A673 (cell line): Measurements from ENCODE around the gene KRT2. TPM values are rescaled to one million over a fixed set of nuclear protein-coding genes. Genes with fewer than 3 reads are reported as not detected.

Experiments
- BruUV-seq: library from RNA; stranded (reverse); fragments of 400-500 nt; replicated peaks from 2 replicates; lab custom pipeline; 2021; lab: Mats Ljungman, UMichigan
- CTCF ChIA-PET: fragments of 300-600 bp; sonication (Branson Sonifier 250); formaldehyde crosslinking; loops from one replicate; lab custom pipeline; 2022; ENCODE audit warnings: antibody characterized with exemption; lab: Charles Lee
- POLR2A ChIA-PET: fragments of 300-600 bp; sonication (Branson Sonifier 250); formaldehyde crosslinking; loops from one replicate; lab custom pipeline; 2022; ENCODE audit warnings: antibody characterized with exemption; ENCODE audit not compliant: low non-redundant PET; lab: Charles Lee
- DNase-seq: peaks from one replicate; pipeline ENCODE4 v3.0.0-alpha.2; 2015; ENCODE audit warnings: low spot score
- H3K27ac ChIP-seq: fragments of 200-600 bp; sonication (generic); 2 replicates; pipeline ENCODE4 v1.5.1; 2016; ENCODE audit warnings: mixed run types, low read depth, mild to moderate bottlenecking, mixed read lengths, antibody characterized with exemption, low read length; ENCODE audit not compliant: poor library complexity, severe bottlenecking
- H3K27me3 ChIP-seq: fragments of 200-600 bp; sonication (generic); replicated peaks from 2 replicates; pipeline ENCODE4 v1.6.1; 2017; ENCODE audit warnings: mixed run types, low read depth, mild to moderate bottlenecking, mixed read lengths, antibody characterized with exemption, low read length; ENCODE audit not compliant: insufficient read depth, poor library complexity
- H3K36me3 ChIP-seq: fragments of 200-600 bp; sonication (generic); 2 replicates; pipeline ENCODE4 v1.6.1; 2016; ENCODE audit warnings: mixed run types, mild to moderate bottlenecking, mixed read lengths, antibody characterized with exemption, low read length; ENCODE audit not compliant: insufficient read depth, poor library complexity, severe bottlenecking
- H3K4me1 ChIP-seq: fragments of 200-600 bp; sonication (generic); 2 replicates; pipeline ENCODE4 v1.6.1; 2017; ENCODE audit warnings: mixed run types, mild to moderate bottlenecking, mixed read lengths, antibody characterized with exemption, low read length; ENCODE audit not compliant: insufficient read depth, poor library complexity, severe bottlenecking
- H3K4me3 ChIP-seq: fragments of 200-600 bp; sonication (generic); 2 replicates; pipeline ENCODE4 v1.5.1; 2016; ENCODE audit warnings: low read depth, mixed run types, mild to moderate bottlenecking, mixed read lengths, low read length; ENCODE audit not compliant: poor library complexity, severe bottlenecking
- H3K9me3 ChIP-seq: fragments of 200-600 bp; sonication (generic); 2 replicates; pipeline ENCODE4 v1.6.1; 2016; ENCODE audit warnings: mixed run types, low read depth, mild to moderate bottlenecking, mixed read lengths, antibody characterized with exemption, low read length; ENCODE audit not compliant: poor library complexity, severe bottlenecking
- EZH2 ChIP-seq: fragments of 200-600 bp; sonication (generic); IDR thresholded peaks from 2 replicates; pipeline ENCODE4 v1.6.1; 2017; ENCODE audit warnings: borderline replicate concordance, low read depth, mild to moderate bottlenecking, mixed read lengths, antibody characterized with exemption, low read length; ENCODE audit not compliant: poor library complexity, severe bottlenecking
- intact Hi-C: fragments of 100-400 bp; cut with micrococcal nuclease; formaldehyde crosslinking; loops from one replicate; pipeline ENCODE4 v1.10.0; 2022; ENCODE audit not compliant: unreplicated experiment
- total RNA-seq: library from RNA; stranded (reverse); gene quantifications from 2 replicates; pipeline ENCODE4 v1.2.3, GENCODE V29; 2021
- TF ChIP-seq, protein P1 (sequence below): fragments of 300-800, 200-600 bp; sonication (generic); conservative IDR thresholded peaks from 2 replicates; pipeline ENCODE4 v1.5.1; 2017; ENCODE audit warnings: low read depth, mild to moderate bottlenecking, antibody characterized with exemption, low read length, moderate library complexity, mixed read lengths

The KRT2 gene
- total RNA-seq, 1 experiment from 2014 or later: not detected

DNA sequence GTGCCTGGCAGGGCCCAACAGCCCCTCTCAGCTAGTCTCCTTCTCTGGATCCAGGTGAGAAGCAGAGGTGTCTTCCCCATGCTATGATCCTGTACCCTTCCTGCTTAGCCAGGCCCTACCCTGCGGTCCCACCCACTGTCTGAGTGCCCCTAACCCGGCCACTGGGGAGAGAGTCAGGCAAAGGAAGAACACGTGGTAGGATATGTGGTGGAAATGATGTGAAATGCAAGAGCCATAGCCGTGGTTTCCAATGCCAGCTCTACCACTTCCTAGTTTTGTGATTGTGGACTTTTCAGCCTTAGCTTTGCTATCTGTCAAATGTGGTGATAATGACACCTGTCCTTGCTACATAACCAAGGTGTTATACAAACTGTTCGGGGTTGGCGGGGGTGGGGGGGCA, 15.8 kb downstream of the KRT2 start:
- DNase-seq: no peak
- ChIA-PET CTCF (no interaction called here), POLR2A (no interaction called here)
- Histone ChIP-seq H3K27ac (no peak overlapping the region), H3K4me3 (no peak overlapping the region), H3K36me3 (no peaks in the 10 kb centered on the region), H3K27me3 (no peaks in the 10 kb centered on the region), H3K9me3 (no peaks in the 10 kb centered on the region), H3K4me1 (peaks cover 6% of the 10 kb centered on the region)
- intact Hi-C loops: no loop called here
- BruUV-seq: no TSS peak
- TF ChIP-seq, protein P1, sequence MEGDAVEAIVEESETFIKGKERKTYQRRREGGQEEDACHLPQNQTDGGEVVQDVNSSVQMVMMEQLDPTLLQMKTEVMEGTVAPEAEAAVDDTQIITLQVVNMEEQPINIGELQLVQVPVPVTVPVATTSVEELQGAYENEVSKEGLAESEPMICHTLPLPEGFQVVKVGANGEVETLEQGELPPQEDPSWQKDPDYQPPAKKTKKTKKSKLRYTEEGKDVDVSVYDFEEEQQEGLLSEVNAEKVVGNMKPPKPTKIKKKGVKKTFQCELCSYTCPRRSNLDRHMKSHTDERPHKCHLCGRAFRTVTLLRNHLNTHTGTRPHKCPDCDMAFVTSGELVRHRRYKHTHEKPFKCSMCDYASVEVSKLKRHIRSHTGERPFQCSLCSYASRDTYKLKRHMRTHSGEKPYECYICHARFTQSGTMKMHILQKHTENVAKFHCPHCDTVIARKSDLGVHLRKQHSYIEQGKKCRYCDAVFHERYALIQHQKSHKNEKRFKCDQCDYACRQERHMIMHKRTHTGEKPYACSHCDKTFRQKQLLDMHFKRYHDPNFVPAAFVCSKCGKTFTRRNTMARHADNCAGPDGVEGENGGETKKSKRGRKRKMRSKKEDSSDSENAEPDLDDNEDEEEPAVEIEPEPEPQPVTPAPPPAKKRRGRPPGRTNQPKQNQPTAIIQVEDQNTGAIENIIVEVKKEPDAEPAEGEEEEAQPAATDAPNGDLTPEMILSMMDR: no peak
- no peak for TF ChIP-seq EZH2

DNA sequence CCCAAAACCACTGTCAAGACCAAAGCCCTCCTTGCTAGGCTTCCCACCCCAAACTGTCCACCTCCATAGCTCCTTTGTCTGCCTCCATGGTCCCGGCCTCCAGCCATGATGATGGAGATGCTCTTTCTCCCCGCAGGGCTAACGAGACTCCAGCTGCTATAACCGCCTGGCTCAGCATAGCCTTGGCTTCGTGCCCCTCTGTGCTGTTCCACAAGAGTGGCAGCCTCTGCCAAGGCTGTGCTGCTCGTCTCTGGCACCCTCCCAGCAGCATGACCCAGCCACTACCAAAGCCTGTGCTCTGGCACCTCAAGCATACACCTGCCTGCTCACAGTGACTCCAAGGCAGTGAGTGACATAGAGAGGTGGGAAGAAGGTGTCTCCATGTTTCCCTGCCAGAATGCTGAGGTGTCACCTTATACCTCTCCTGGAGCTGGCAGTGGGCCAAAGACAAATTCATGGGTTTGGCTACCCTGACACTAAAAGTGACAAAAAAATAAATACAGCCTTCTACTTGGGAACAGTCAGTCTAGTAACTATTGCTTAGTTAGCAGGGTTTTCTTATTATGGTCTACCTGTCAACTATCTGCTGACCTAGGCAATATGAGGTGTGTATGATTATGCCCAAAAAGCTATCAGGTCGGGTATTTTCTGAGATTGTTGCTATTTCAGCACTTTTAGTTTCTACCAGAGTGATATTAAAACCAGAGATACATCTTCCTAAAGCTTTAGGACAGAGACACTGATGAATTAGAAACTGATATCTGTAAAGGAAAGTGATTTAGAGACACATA, 17.6 kb downstream of the KRT2 start:
- POLR2A ChIA-PET: no interaction called here
- DNase-seq: no peak
- BruUV-seq: no TSS peak
- intact Hi-C loops: no loop called here
- Histone ChIP-seq H3K9me3 (no peaks in the 10 kb centered on the region), H3K27ac (no peak overlapping the region), H3K4me1 (peaks cover 6% of the 10 kb centered on the region), H3K36me3 (no peaks in the 10 kb centered on the region), H3K4me3 (no peak overlapping the region), H3K27me3 (no peaks in the 10 kb centered on the region)
- TF ChIP-seq, protein P1: no peak
- no peak for TF ChIP-seq EZH2
- CTCF ChIA-PET: interaction anchor here (0.8 kb wide), 1 partner anchor 240 kb away, joined by 4 read pairs; no protein-coding TSS in a partner anchor

DNA sequence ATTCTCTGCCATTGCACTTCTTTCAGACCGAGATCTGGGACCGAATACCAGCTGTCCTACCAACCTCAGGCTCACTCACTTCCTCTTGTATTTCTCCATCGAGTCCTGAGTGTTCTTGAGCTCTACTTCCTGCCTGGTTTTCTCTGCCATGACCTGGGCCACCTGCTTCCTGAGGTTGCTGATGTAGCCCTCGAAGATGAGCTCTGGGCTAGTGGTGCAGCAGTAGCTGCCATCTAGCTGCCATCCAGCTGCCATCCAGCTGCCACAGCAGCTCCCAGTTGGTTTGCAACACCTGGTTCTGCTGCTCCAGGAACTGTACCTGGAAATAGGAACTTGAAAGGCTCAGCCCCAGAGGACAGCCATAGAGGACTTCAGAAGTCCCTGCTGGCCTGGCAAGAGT, 18.6 kb downstream of the KRT2 start:
- Histone ChIP-seq H3K27ac (no peak overlapping the region), H3K9me3 (no peaks in the 10 kb centered on the region), H3K4me3 (no peak overlapping the region), H3K4me1 (peaks cover 6% of the 10 kb centered on the region), H3K27me3 (no peaks in the 10 kb centered on the region), H3K36me3 (no peaks in the 10 kb centered on the region)
- no peak for DNase-seq
- intact Hi-C loops: no loop called here
- no peak for TF ChIP-seq EZH2
- TF ChIP-seq, protein P1: no peak
- ChIA-PET CTCF (no interaction called here), POLR2A (no interaction called here)
- BruUV-seq: no TSS peak
